DOHH2 (cell line): Measurements from ENCODE around the gene SIM1.

Experiments used
- H3F3A ChIP-seq: fragments of 200-600 bp; sonication (generic), shearing (Covaris generic); 2 replicates; pipeline ENCODE4 v1.6.0; 2016; ENCODE audit warnings: antibody characterized with exemption, mild to moderate bottlenecking; ENCODE audit not compliant: control insufficient read depth, insufficient read depth
- H3K27ac ChIP-seq: fragments of 200-600 bp; sonication (generic); 2 replicates; pipeline ENCODE4 v1.5.1; 2014; ENCODE audit warnings: low read depth, mild to moderate bottlenecking, low read length, moderate library complexity
- H3K27me3 ChIP-seq: fragments of 200-600 bp; sonication (generic); 2 replicates; pipeline ENCODE4 v1.6.1; 2014; ENCODE audit warnings: mild to moderate bottlenecking, low read length, mixed read lengths; ENCODE audit not compliant: control insufficient read depth
- H3K36me3 ChIP-seq: fragments of 200-600 bp; sonication (generic); 2 replicates; pipeline ENCODE4 v1.6.1; 2014; ENCODE audit warnings: mild to moderate bottlenecking, low read length, moderate library complexity, mixed read lengths; ENCODE audit not compliant: control insufficient read depth
- H3K4me1 ChIP-seq: fragments of 200-600 bp; sonication (generic); 2 replicates; pipeline ENCODE4 v1.6.1; 2014; ENCODE audit warnings: mild to moderate bottlenecking, low read length, mixed read lengths; ENCODE audit not compliant: control insufficient read depth
- H3K4me2 ChIP-seq: fragments of 200-600 bp; sonication (generic); 2 replicates; pipeline ENCODE4 v1.6.0; 2014; ENCODE audit warnings: mild to moderate bottlenecking, low read length, moderate library complexity
- H3K4me3 ChIP-seq: fragments of 200-600 bp; sonication (generic); 2 replicates; pipeline ENCODE4 v1.5.1; 2014; ENCODE audit warnings: mild to moderate bottlenecking, low read length, mixed read lengths
- H3K79me2 ChIP-seq: fragments of 200-600 bp; sonication (generic); 2 replicates; pipeline ENCODE4 v1.6.1; 2014; ENCODE audit warnings: mild to moderate bottlenecking, low read length, mixed read lengths; ENCODE audit not compliant: control insufficient read depth
- H3K9me2 ChIP-seq: fragments of 200-600 bp; sonication (generic); replicated peaks from 2 replicates; pipeline ENCODE4 v1.6.1; 2014; ENCODE audit warnings: mild to moderate bottlenecking, low read length, mixed read lengths; ENCODE audit not compliant: control insufficient read depth
- H3K9me3 ChIP-seq: fragments of 200-600 bp; sonication (generic); 2 replicates; pipeline ENCODE4 v1.6.1; 2014; ENCODE audit warnings: antibody characterized with exemption, low read length, mixed read lengths; ENCODE audit not compliant: control insufficient read depth, insufficient read depth
- H4K20me1 ChIP-seq: fragments of 200-600 bp; sonication (generic); 2 replicates; pipeline ENCODE4 v1.6.0; 2014; ENCODE audit warnings: low read depth, mild to moderate bottlenecking, antibody characterized with exemption, low read length, moderate library complexity; ENCODE audit not compliant: control insufficient read depth, insufficient read depth
- CTCF ChIP-seq: fragments of 200-600 bp; sonication (generic); IDR thresholded peaks from one replicate; pipeline ENCODE4 v1.5.1; 2014; ENCODE audit warnings: antibody characterized with exemption, mild to moderate bottlenecking, low read depth, low read length; ENCODE audit not compliant: poor library complexity, severe bottlenecking
- EZH2phosphoT487 ChIP-seq: fragments of 200-600 bp; sonication (generic); IDR thresholded peaks from 2 replicates; pipeline ENCODE4 v1.6.1; 2017; ENCODE audit warnings: borderline replicate concordance, mild to moderate bottlenecking, antibody characterized with exemption, low read length, moderate library complexity, mixed read lengths

SIM1 gene

DNA sequence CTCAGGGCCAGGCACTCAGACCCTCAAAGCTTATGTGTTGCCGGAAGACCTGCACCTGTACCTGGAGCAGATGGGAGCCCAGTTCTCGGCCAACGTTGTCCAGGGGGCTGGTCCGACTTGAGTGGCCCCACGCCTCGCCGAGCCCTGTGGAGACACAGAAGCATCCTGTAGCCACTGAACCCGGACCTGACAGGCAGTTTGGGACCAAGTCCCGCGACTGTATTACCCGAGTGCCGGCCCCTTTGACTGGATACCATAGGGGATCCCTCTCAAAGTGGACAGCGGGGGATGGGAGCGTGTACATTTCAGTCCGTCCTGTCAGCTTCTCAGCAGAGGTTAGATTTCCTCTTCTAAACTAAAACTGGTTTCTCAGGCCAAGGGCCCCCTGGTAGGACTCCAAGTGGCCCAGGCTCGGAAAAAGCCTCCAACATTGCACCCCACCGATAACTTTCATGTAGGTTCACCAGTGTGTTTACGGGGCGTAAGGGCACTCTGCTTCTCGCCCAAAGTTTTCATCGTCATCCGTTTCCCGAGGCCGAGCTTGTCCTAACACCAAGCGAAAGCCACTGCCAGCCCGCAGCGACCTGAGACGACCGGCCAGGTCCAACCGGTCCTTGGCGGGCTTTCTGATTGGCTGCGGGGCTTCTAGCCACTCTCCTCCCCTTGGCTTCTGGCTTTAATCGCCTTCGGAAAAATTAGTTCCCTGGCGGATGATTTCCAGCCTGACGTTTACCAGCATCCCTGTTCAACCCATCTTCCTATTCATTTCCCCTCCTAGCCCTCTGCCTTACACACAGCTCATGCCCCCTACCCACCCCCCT is 10.8 kb downstream of the SIM1 start:
- no peaks in the 10 kb centered on the region for H3K79me2 ChIP-seq
- no peak overlapping the region for H3K27ac ChIP-seq
- H3K36me3 ChIP-seq, result no peaks in the 10 kb centered on the region
- peaks cover 6% of the 10 kb centered on the region; the same call in 1 of the 2 replicates for H3K9me3 ChIP-seq
- no peak overlapping the region for H3K4me3 ChIP-seq
- H3K27me3 ChIP-seq, result no peaks in the 10 kb centered on the region
- H3K9me2 ChIP-seq, result no peaks in the 10 kb centered on the region
- TF ChIP-seq EZH2phosphoT487 (no peak), CTCF (no peak)
- no peaks in the 10 kb centered on the region for H4K20me1 ChIP-seq
- H3K4me1 ChIP-seq, result no peaks in the 10 kb centered on the region
- no peaks in the 10 kb centered on the region for H3F3A ChIP-seq
- no peak overlapping the region for H3K4me2 ChIP-seq

DNA sequence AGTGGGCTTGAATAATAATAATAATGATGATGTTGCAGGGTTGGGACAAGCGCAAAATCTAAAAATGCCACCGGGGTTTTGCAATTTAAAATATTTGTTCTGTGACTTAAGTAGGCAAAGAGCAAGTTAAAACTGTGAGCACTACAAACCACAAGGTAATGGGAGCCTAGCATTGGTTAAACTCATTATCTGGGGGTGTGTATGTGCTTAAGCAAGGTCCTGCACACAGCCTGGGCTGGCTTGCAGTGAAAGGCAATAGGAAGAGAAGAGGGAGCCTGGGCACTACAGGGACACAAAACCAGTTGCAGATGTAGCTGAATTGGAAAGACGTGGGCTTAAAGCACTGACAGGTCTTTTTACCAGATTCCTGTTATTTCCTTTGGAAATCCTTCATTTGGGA is 11.7 kb downstream of the SIM1 start:
- Histone ChIP-seq H3K27me3 (no peaks in the 10 kb centered on the region), H3K4me1 (no peaks in the 10 kb centered on the region), H4K20me1 (no peaks in the 10 kb centered on the region), H3K4me2 (no peak overlapping the region), H3K27ac (no peak overlapping the region), H3K36me3 (no peaks in the 10 kb centered on the region), H3F3A (no peaks in the 10 kb centered on the region), H3K9me3 (peaks cover 3% of the 10 kb centered on the region; the same call in 1 of the 2 replicates), H3K4me3 (no peak overlapping the region), H3K9me2 (no peaks in the 10 kb centered on the region), H3K79me2 (no peaks in the 10 kb centered on the region)
- TF ChIP-seq EZH2phosphoT487 (no peak), CTCF (no peak)

GRCh38 chr6:100451577-100451976 is 13.1 kb downstream of the SIM1 start:
- H3K4me3 ChIP-seq, result no peak overlapping the region
- H3K27ac ChIP-seq, result no peak overlapping the region
- no peaks in the 10 kb centered on the region for H3K4me1 ChIP-seq
- no peaks in the 10 kb centered on the region for H3K79me2 ChIP-seq
- no peaks in the 10 kb centered on the region for H3F3A ChIP-seq
- no peak overlapping the region for H3K4me2 ChIP-seq
- H3K9me2 ChIP-seq, result no peaks in the 10 kb centered on the region
- no peaks in the 10 kb centered on the region for H4K20me1 ChIP-seq
- no peaks in the 10 kb centered on the region for H3K27me3 ChIP-seq
- no peaks in the 10 kb centered on the region for H3K36me3 ChIP-seq
- TF ChIP-seq CTCF (no peak), EZH2phosphoT487 (no peak)
- peaks cover 3% of the 10 kb centered on the region for H3K9me3 ChIP-seq
